GM21529 (cell line): ENCODE measurements around the gene TCF15.

Experiments
- ATAC-seq: cut with Tn5 transposase; IDR thresholded peaks from one replicate; pipeline ENCODE4 v1.9.1; 2021; ENCODE audit not compliant: unreplicated experiment

The TCF15 gene

DNA sequence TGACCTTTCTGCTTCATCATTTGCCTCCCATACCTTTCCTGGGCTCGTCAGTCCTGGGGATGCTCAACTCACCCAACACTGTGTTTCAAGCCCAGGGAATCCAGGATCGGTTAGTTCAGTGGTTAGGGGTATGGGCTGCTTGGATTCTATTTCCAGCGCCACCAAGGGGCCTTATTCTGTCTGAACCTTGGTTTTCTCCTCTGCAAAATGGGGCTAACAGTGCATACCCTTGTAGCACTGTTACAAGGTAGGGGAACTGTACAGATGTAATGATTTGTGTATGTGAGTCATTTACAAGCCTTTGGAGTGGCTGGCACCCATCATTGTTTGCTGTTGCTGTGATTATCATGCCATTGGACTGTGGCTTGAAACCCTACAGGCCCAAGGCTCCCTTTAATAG, 52.0 kb downstream of the TCF15 start:
- ATAC-seq = no peak

- no peak for ATAC-seq
Measured at GRCh38 chr20:556984-557383, 53.1 kb downstream of the TCF15 start.

GRCh38 chr20:555976-556385, 54.1 kb downstream of the TCF15 start:
- no peak for ATAC-seq
